PFSK-1 (cell line): ENCODE results near the gene KSR1.

Experiments used
- FOXP2 ChIP-seq: optimal IDR thresholded peaks from 2 replicates; pipeline ENCODE3; 2011; ENCODE audit warnings: borderline replicate concordance, control low read depth, inconsistent platforms; ENCODE audit not compliant: insufficient read depth; ENCODE audit errors: extremely low read length, extremely low read depth
- POLR2AphosphoS5 ChIP-seq: IDR thresholded peaks from 2 replicates; pipeline ENCODE4 v1.6.1; 2012; ENCODE audit warnings: low read depth, mild to moderate bottlenecking, control low read depth, low read length, moderate library complexity
- REST ChIP-seq, 2 experiments: IDR thresholded peaks; 2 replicates each; pipeline versions ENCODE4 v1.6.1 to v1.8.0; 2011 to 2012; ENCODE audit warnings: low read depth in 2 of 2, low read length in 2 of 2, control low read depth in 1 of 2, inconsistent platforms in 1 of 2, mild to moderate bottlenecking in 1 of 2, moderate library complexity in 1 of 2; ENCODE audit not compliant: insufficient read depth in 1 of 2
- SIN3A ChIP-seq: IDR thresholded peaks from 2 replicates; pipeline ENCODE4 v1.6.1; 2012; ENCODE audit warnings: mild to moderate bottlenecking, low read length, moderate library complexity, borderline replicate concordance; ENCODE audit not compliant: insufficient read depth
- TAF1 ChIP-seq: IDR thresholded peaks from 2 replicates; pipeline ENCODE4 v1.6.1; 2012; ENCODE audit warnings: low read length, control low read depth, borderline replicate concordance; ENCODE audit not compliant: insufficient read depth

KSR1 gene

GRCh38 chr17:27659683-27660082 lies 203.4 kb downstream of the KSR1 start:
- TF ChIP-seq SIN3A (no peak), TAF1 (no peak), FOXP2 (no peak), REST (IDR thresholded peaks at IDR 0.05; ENCODE audit: insufficient read depth in 1 of 2, low read depth in 2 of 2, low read length in 2 of 2) (peak in 1 of 2 experiments; percentile 77; a peak in 2 of 4 replicates)

- no peak for TF ChIP-seq REST (IDR thresholded peaks at IDR 0.05; ENCODE audit: insufficient read depth in 1 of 2, low read depth in 2 of 2, low read length in 2 of 2)
- TF ChIP-seq SIN3A = no peak
- no peak for TF ChIP-seq FOXP2
- no peak for TF ChIP-seq POLR2AphosphoS5
- no peak for TF ChIP-seq TAF1
Measured at GRCh38 chr17:27660436-27660835, 204.2 kb downstream of the KSR1 start.

- TF ChIP-seq REST (IDR thresholded peaks at IDR 0.05; ENCODE audit: insufficient read depth in 1 of 2, low read depth in 2 of 2, low read length in 2 of 2) (no peak), SIN3A (no peak), POLR2AphosphoS5 (no peak), FOXP2 (no peak), TAF1 (no peak)
Measured at GRCh38 chr17:27663936-27664605, 207.8 kb downstream of the KSR1 start.

- no peak for TF ChIP-seq TAF1
- TF ChIP-seq REST (IDR thresholded peaks at IDR 0.05; ENCODE audit: insufficient read depth in 1 of 2, low read depth in 2 of 2, low read length in 2 of 2) = no peak
- TF ChIP-seq SIN3A = no peak
- TF ChIP-seq POLR2AphosphoS5 = no peak
Measured at GRCh38 chr17:27664606-27664965, 208.3 kb downstream of the KSR1 start.

GRCh38 chr17:27665549-27665948 lies 209.3 kb downstream of the KSR1 start:
- TF ChIP-seq FOXP2 (no peak), SIN3A (no peak), REST (IDR thresholded peaks at IDR 0.05; ENCODE audit: insufficient read depth in 1 of 2, low read depth in 2 of 2, low read length in 2 of 2) (no peak), TAF1 (no peak), POLR2AphosphoS5 (no peak)
